ENCODE measurements around the gene SOST.

The SOST gene

GRCh38 chr17:43753493-43754129, 5.0 kb downstream of the SOST start:
- Histone ChIP-seq H3K27me3 (replicated peaks in 2 of 5; ENCODE audit: control insufficient read depth in 4 of 5, insufficient read depth in 5 of 5, low read length in 4 of 5) (peaks cover 0 to 45% (median 29%) of the 10 kb centered on the region in 5 experiments), H3K36me3 (ENCODE audit: control insufficient read depth in 4 of 4, insufficient read depth in 4 of 4, low read length in 3 of 4) (no peaks in the 10 kb centered on the region), H3K4me3 (ENCODE audit: control insufficient read depth in 1 of 7, extremely low read depth in 1 of 7, insufficient read depth in 4 of 7, low read depth in 2 of 7, low read length in 6 of 7) (no peak overlapping the region), H3K27ac (ENCODE audit: insufficient read depth in 1 of 2, low read depth in 1 of 2, low read length in 2 of 2, poor library complexity in 1 of 2, severe bottlenecking in 2 of 2) (no peak overlapping the region), H3K4me1 (ENCODE audit: control extremely low read depth in 1 of 4, control insufficient read depth in 4 of 4, insufficient read depth in 4 of 4, low read length in 3 of 4) (peaks cover 0 to 16% (median 10%) of the 10 kb centered on the region in 4 experiments), H3K9me3 (ENCODE audit: control extremely low read depth in 1 of 5, control insufficient read depth in 4 of 5, insufficient read depth in 2 of 5, low read depth in 1 of 5, low read length in 4 of 5) (no peaks in the 10 kb centered on the region)
- 60% methylated on average over 2 of the region's 5 CpGs for WGBS (ENCODE audit: insufficient coverage)
- CTCF ChIA-PET: interaction anchor here (0.5 to 20.0 kb wide), 2 partner anchors 56 to 638 kb away, joined by 5 to 555 read pairs; no protein-coding TSS in a partner anchor
- DNase-seq: peak; percentile 31 to 58 (median 42)
- POLR2A ChIA-PET: interaction anchor here (0.5 kb wide), 1 partner anchor 39 kb away, joined by 3 read pairs; no protein-coding TSS in a partner anchor

GRCh38 chr17:43750153-43750552, 8.4 kb downstream of the SOST start:
- ChIA-PET CTCF (interaction anchor here (0.8 to 2.1 kb wide), 6 partner anchors 9 to 52 kb away, joined by 3 to 7 read pairs (median 4); partner anchors contain the start of gene SOST), POLR2A (no interaction called here)
- WGBS (ENCODE audit: insufficient coverage): 52% methylated on average over 5 of the region's 5 CpGs
- Histone ChIP-seq H3K9me3 (ENCODE audit: control extremely low read depth in 1 of 5, control insufficient read depth in 4 of 5, insufficient read depth in 2 of 5, low read depth in 1 of 5, low read length in 4 of 5) (no peaks in the 10 kb centered on the region), H3K4me1 (ENCODE audit: control extremely low read depth in 1 of 4, control insufficient read depth in 4 of 4, insufficient read depth in 4 of 4, low read length in 3 of 4) (peaks cover 0 to 12% (median 8%) of the 10 kb centered on the region in 4 experiments), H3K36me3 (ENCODE audit: control insufficient read depth in 4 of 4, insufficient read depth in 4 of 4, low read length in 3 of 4) (no peaks in the 10 kb centered on the region), H3K4me3 (ENCODE audit: control insufficient read depth in 1 of 7, extremely low read depth in 1 of 7, insufficient read depth in 4 of 7, low read depth in 2 of 7, low read length in 6 of 7) (no peak overlapping the region), H3K27ac (ENCODE audit: insufficient read depth in 1 of 2, low read depth in 1 of 2, low read length in 2 of 2, poor library complexity in 1 of 2, severe bottlenecking in 2 of 2) (no peak overlapping the region), H3K27me3 (replicated peaks in 2 of 5; ENCODE audit: control insufficient read depth in 4 of 5, insufficient read depth in 5 of 5, low read length in 4 of 5) (peaks cover 0 to 26% (median 18%) of the 10 kb centered on the region in 5 experiments)
- no peak for DNase-seq

GRCh38 chr17:43745541-43745940, 13.1 kb downstream of the SOST start:
- Histone ChIP-seq H3K27ac (ENCODE audit: insufficient read depth in 1 of 2, low read depth in 1 of 2, low read length in 2 of 2, poor library complexity in 1 of 2, severe bottlenecking in 2 of 2) (no peak overlapping the region), H3K9me3 (ENCODE audit: control extremely low read depth in 1 of 5, control insufficient read depth in 4 of 5, insufficient read depth in 2 of 5, low read depth in 1 of 5, low read length in 4 of 5) (peaks cover 0 to 3% (median 0%) of the 10 kb centered on the region in 5 experiments), H3K4me1 (ENCODE audit: control extremely low read depth in 1 of 4, control insufficient read depth in 4 of 4, insufficient read depth in 4 of 4, low read length in 3 of 4) (peaks cover 0 to 8% (median 6%) of the 10 kb centered on the region in 4 experiments), H3K4me3 (ENCODE audit: control insufficient read depth in 1 of 7, extremely low read depth in 1 of 7, insufficient read depth in 4 of 7, low read depth in 2 of 7, low read length in 6 of 7) (no peak overlapping the region), H3K36me3 (ENCODE audit: control insufficient read depth in 4 of 4, insufficient read depth in 4 of 4, low read length in 3 of 4) (no peaks in the 10 kb centered on the region), H3K27me3 (replicated peaks in 2 of 5; ENCODE audit: control insufficient read depth in 4 of 5, insufficient read depth in 5 of 5, low read length in 4 of 5) (peaks cover 0 to 20% (median 11%) of the 10 kb centered on the region in 5 experiments)
- 0% methylated on average over 2 of the region's 6 CpGs for WGBS (ENCODE audit: insufficient coverage)
- DNase-seq: peak in 2 of 3 donors; percentile 22 to 25
- ChIA-PET CTCF (interaction anchor here (1.6 kb wide), 1 partner anchor 14 kb away, joined by 3 read pairs; no protein-coding TSS in a partner anchor), POLR2A (no interaction called here)

DNA sequence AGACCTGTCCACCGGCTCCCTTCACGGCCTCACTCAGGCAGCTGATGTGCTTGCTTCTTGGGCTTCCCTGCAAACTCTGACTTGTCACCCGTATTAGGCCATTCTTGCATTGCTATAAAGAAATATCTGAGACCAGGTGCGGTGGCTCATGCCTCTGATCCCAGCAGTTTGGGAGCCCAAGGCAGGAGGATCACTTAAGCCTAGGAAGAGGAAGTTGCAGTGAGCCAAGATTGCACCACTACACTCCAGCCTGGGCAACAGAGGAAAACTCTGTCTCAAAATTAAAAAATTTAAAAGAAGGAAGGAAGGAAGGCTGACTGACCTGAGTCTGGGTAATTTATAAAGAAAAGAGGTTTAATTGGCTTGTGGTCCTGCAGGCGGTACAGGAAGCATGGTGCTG, 17.0 kb downstream of the SOST start:
- ChIA-PET POLR2A (no interaction called here), CTCF (interaction anchor here (0.8 to 2.3 kb wide), 3 partner anchors 17 to 47 kb away, joined by 3 to 11 read pairs (median 7); partner anchors contain the start of gene SOST)
- WGBS (ENCODE audit: insufficient coverage): 97% methylated on average over 5 of the region's 5 CpGs
- no peak for DNase-seq
- peaks cover 0 to 6% (median 3%) of the 10 kb centered on the region in 4 experiments for H3K4me1 ChIP-seq (ENCODE audit: control extremely low read depth in 1 of 4, control insufficient read depth in 4 of 4, insufficient read depth in 4 of 4, low read length in 3 of 4)
- H3K27me3 ChIP-seq (replicated peaks in 2 of 5; ENCODE audit: control insufficient read depth in 4 of 5, insufficient read depth in 5 of 5, low read length in 4 of 5): peaks cover 0 to 20% (median 10%) of the 10 kb centered on the region in 5 experiments
- no peak overlapping the region for H3K27ac ChIP-seq (ENCODE audit: insufficient read depth in 1 of 2, low read depth in 1 of 2, low read length in 2 of 2, poor library complexity in 1 of 2, severe bottlenecking in 2 of 2)
- no peaks in the 10 kb centered on the region for H3K36me3 ChIP-seq (ENCODE audit: control insufficient read depth in 4 of 4, insufficient read depth in 4 of 4, low read length in 3 of 4)
- no peak overlapping the region for H3K4me3 ChIP-seq (ENCODE audit: control insufficient read depth in 1 of 7, extremely low read depth in 1 of 7, insufficient read depth in 4 of 7, low read depth in 2 of 7, low read length in 6 of 7)
- peaks cover 0 to 3% (median 0%) of the 10 kb centered on the region in 5 experiments for H3K9me3 ChIP-seq (ENCODE audit: control extremely low read depth in 1 of 5, control insufficient read depth in 4 of 5, insufficient read depth in 2 of 5, low read depth in 1 of 5, low read length in 4 of 5)

GRCh38 chr17:43740541-43740940, 18.1 kb downstream of the SOST start:
- no peak overlapping the region for H3K27ac ChIP-seq (ENCODE audit: insufficient read depth in 1 of 2, low read depth in 1 of 2, low read length in 2 of 2, poor library complexity in 1 of 2, severe bottlenecking in 2 of 2)
- H3K27me3 ChIP-seq (replicated peaks in 2 of 5; ENCODE audit: control insufficient read depth in 4 of 5, insufficient read depth in 5 of 5, low read length in 4 of 5): peaks cover 0 to 12% (median 8%) of the 10 kb centered on the region in 5 experiments
- no peaks in the 10 kb centered on the region for H3K36me3 ChIP-seq (ENCODE audit: control insufficient read depth in 4 of 4, insufficient read depth in 4 of 4, low read length in 3 of 4)
- peaks cover 0 to 5% (median 1%) of the 10 kb centered on the region in 4 experiments for H3K4me1 ChIP-seq (ENCODE audit: control extremely low read depth in 1 of 4, control insufficient read depth in 4 of 4, insufficient read depth in 4 of 4, low read length in 3 of 4)
- H3K4me3 ChIP-seq (ENCODE audit: control insufficient read depth in 1 of 7, extremely low read depth in 1 of 7, insufficient read depth in 4 of 7, low read depth in 2 of 7, low read length in 6 of 7): no peak overlapping the region
- CTCF ChIA-PET: interaction anchor here (0.6 to 2.3 kb wide), 5 partner anchors 19 to 80 kb away, joined by 3 to 11 read pairs (median 3); partner anchors contain the start of gene SOST
- peaks cover 0 to 3% (median 0%) of the 10 kb centered on the region in 5 experiments for H3K9me3 ChIP-seq (ENCODE audit: control extremely low read depth in 1 of 5, control insufficient read depth in 4 of 5, insufficient read depth in 2 of 5, low read depth in 1 of 5, low read length in 4 of 5)
- WGBS (ENCODE audit: insufficient coverage): 86% methylated on average over 3 of the region's 4 CpGs
- POLR2A ChIA-PET: no interaction called here
- no peak for DNase-seq

GRCh38 chr17:43737722-43738121, 20.9 kb downstream of the SOST start:
- POLR2A ChIA-PET: no interaction called here
- WGBS (ENCODE audit: insufficient coverage): 85% methylated on average over 2 of the region's 2 CpGs
- no peak overlapping the region for H3K4me3 ChIP-seq (ENCODE audit: control insufficient read depth in 1 of 7, extremely low read depth in 1 of 7, insufficient read depth in 4 of 7, low read depth in 2 of 7, low read length in 6 of 7)
- CTCF ChIA-PET: interaction anchor here (0.8 to 1.6 kb wide), 4 partner anchors 10 to 29 kb away, joined by 3 to 5 read pairs (median 4); no protein-coding TSS in a partner anchor
- no peaks in the 10 kb centered on the region for H3K36me3 ChIP-seq (ENCODE audit: control insufficient read depth in 4 of 4, insufficient read depth in 4 of 4, low read length in 3 of 4)
- no peaks in the 10 kb centered on the region for H3K4me1 ChIP-seq (ENCODE audit: control extremely low read depth in 1 of 4, control insufficient read depth in 4 of 4, insufficient read depth in 4 of 4, low read length in 3 of 4)
- no peak overlapping the region for H3K27ac ChIP-seq (ENCODE audit: insufficient read depth in 1 of 2, low read depth in 1 of 2, low read length in 2 of 2, poor library complexity in 1 of 2, severe bottlenecking in 2 of 2)
- H3K9me3 ChIP-seq (ENCODE audit: control extremely low read depth in 1 of 5, control insufficient read depth in 4 of 5, insufficient read depth in 2 of 5, low read depth in 1 of 5, low read length in 4 of 5): peaks cover 0 to 8% (median 4%) of the 10 kb centered on the region in 5 experiments
- peaks cover 0 to 2% (median 0%) of the 10 kb centered on the region in 5 experiments for H3K27me3 ChIP-seq (replicated peaks in 2 of 5; ENCODE audit: control insufficient read depth in 4 of 5, insufficient read depth in 5 of 5, low read length in 4 of 5)
- DNase-seq: no peak

- ChIA-PET CTCF (interaction anchor here (1.3 kb wide), 1 partner anchor 42 kb away, joined by 3 read pairs; no protein-coding TSS in a partner anchor), POLR2A (no interaction called here)
- Histone ChIP-seq H3K9me3 (ENCODE audit: control extremely low read depth in 1 of 5, control insufficient read depth in 4 of 5, insufficient read depth in 2 of 5, low read depth in 1 of 5, low read length in 4 of 5) (peaks cover 0 to 5% (median 3%) of the 10 kb centered on the region in 5 experiments), H3K27ac (ENCODE audit: insufficient read depth in 1 of 2, low read depth in 1 of 2, low read length in 2 of 2, poor library complexity in 1 of 2, severe bottlenecking in 2 of 2) (no peak overlapping the region), H3K27me3 (replicated peaks in 2 of 5; ENCODE audit: control insufficient read depth in 4 of 5, insufficient read depth in 5 of 5, low read length in 4 of 5) (peaks cover 0 to 2% (median 0%) of the 10 kb centered on the region in 5 experiments), H3K4me3 (ENCODE audit: control insufficient read depth in 1 of 7, extremely low read depth in 1 of 7, insufficient read depth in 4 of 7, low read depth in 2 of 7, low read length in 6 of 7) (no peak overlapping the region), H3K4me1 (ENCODE audit: control extremely low read depth in 1 of 4, control insufficient read depth in 4 of 4, insufficient read depth in 4 of 4, low read length in 3 of 4) (no peaks in the 10 kb centered on the region), H3K36me3 (ENCODE audit: control insufficient read depth in 4 of 4, insufficient read depth in 4 of 4, low read length in 3 of 4) (no peaks in the 10 kb centered on the region)
- DNase-seq: no peak
- WGBS (ENCODE audit: insufficient coverage): 100% methylated on average over 1 of the region's 2 CpGs
Measured at GRCh38 chr17:43736389-43736788, 22.2 kb downstream of the SOST start.
